ENCODE results near the gene EFHC1.

EFHC1 gene

DNA sequence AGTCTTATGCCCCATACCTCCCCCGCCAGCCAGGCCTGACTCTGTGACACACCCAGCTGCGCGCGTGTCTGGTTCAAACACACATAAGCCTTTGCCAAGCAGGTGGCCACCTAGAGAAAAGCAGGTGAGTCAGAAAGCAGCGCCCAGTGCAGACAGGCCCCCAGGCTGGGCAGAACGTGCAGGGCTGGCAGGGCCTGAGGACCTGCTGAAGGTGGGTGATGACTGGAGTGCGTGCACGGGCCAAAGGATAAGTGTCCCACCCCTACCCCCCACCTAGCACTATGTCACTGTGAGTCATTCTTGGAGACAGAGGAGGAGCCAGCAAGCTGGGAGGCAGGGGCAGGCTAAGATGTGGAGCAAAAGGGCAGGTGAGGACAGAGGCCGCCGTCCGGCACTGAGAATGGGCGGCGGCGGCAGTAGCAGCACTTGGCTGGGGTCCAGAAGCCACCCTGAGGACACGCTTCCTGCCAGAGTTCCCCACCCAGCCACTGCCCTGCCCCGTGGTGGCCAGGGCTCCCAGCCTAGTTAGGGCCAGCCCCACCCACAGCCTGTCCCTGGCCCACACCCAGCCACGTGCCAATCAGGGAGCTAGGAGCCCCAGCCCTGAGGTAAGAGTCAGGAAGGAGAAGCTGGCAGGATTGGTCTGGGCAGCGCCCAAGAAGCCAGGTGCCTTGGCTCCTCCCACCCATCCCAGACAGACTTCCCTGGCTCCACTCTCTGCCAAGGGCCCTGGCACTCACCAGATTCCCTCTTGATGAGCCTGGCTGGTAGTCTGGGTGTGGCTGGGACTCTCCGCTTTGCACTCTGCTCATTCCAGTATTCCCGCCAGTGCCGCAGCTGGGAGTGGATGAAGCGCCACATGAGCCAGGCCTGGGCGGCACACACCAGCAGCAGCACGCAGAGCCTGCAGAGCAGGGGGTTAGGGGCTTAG is 84.0 kb downstream of the EFHC1 start:
- peak; percentile 96 for DNase-seq

DNA sequence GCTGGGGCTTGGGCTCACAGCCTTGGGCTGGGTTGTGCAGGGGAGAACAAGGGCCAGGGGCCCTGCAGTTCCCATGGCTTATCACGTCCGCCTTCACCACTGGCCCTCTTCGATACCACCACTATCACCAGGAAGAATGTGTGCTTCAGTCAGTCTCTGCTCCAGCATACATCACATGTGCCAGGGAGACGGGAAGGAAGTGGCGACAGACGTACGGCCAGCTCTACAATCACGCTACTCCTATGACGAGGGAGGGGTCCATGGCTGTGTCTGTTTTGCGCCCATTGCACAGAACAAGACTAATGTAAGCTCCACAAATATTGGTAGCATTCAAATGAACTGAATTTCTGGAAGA is 84.6 kb downstream of the EFHC1 start:
- no peak for DNase-seq

DNA sequence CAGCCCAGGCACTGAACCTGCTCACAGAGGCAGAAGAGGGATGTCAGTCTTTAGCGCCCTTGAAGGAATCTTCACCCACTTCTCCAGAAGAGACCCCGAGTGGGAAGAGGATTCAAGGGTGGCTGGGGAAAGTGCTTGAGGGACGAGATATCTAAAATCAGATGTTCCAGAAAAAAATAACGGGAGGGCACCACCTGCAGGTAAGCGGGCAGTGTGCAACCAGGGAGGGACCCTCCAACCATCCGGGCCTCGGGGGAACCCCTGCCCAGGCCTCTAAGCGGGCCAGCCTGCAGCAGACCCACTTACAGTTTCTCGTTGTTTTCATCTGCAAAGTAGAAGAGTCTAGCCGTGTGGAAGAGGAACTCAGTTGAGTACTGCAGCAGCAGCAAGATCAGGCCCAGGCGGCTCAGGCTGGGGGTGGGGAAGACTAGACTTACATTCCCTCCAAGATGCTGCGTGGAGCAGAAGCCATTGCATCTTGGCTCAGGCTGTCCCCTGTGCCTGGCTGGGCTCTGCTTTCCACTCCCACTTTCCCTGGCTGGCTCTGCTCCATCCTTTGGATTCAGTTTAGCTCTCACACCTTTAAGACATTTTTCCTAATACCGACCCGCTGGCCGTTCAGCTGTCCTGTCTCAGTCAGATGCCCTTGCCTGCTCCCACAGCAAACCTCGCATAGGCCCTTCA is 85.7 kb downstream of the EFHC1 start:
- DNase-seq: no peak

DNA sequence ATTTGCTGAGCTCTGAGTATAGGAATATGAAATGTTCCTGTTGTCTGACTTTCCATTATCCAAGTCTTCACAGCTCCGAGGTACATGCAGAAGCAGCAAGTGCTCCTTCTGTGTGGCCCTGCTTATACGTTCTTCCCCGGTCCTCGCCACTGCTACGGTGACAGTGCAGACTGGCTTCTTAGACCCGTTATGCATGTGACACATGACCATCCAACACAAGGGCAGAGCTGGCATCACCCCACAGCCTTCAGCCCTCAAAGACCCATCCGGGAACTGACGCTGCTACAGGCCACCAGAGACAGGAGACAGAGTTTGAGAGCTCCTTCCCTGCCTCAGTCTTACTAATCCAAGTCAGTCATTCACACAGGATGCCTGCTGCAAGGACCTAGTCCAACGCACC is 86.3 kb downstream of the EFHC1 start:
- no peak for DNase-seq

DNA sequence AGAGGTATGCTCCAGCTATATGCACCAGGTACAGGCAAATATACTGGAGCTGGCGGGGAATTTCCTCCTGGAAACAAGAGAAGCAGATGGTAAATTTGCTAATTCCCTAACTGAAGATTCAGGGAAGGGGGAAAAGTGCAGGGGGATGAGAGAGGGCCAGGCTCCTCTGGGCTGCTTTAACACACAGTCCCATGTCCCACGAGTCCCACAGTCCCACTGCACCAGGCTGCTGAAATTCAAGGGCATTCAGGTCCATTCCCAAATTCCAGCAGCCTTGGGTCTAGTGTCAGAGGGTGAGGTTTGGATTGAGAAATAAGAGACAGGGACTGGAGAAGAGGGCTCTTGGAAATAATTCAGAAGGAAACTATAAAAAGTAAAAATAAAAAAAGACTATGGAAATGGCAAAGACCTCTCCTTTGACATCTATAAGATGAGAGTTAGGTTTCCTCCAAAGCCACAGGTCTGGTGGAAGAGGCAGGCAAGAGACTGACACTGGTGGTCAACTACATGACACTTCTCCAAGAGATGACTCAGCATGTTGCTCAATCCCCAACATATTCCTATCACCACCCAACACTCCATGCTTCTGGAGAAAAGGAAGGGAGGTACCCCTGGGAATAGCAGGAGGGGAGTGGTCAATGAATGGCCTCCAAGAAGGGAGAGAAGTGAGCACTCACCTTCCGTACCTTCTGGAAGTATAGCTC is 87.6 kb downstream of the EFHC1 start:
- DNase-seq: no peak

DNA sequence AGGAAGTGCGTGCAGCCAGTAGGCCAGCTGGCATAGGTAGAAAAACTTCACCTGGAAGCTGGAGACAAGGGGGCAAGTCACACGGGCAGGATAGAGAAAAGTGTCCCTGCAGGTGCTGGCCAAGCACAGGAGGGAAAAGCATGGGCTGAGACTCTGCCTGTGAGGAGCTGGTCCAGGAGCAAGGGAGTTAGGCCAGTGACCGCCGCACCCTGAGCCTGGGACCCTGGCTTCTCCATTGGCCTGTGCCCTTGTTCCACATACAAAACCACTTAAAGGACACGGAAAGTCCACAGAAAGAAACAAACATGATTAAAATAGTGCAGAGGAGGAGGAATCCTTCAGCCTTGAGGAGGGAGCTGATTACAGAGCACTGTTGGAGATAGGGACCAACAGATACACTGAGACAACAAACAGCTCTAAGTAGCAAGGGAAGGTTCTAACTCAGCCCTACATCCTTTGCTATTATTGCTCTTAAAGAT is 88.2 kb downstream of the EFHC1 start:
- no peak for DNase-seq

DNA sequence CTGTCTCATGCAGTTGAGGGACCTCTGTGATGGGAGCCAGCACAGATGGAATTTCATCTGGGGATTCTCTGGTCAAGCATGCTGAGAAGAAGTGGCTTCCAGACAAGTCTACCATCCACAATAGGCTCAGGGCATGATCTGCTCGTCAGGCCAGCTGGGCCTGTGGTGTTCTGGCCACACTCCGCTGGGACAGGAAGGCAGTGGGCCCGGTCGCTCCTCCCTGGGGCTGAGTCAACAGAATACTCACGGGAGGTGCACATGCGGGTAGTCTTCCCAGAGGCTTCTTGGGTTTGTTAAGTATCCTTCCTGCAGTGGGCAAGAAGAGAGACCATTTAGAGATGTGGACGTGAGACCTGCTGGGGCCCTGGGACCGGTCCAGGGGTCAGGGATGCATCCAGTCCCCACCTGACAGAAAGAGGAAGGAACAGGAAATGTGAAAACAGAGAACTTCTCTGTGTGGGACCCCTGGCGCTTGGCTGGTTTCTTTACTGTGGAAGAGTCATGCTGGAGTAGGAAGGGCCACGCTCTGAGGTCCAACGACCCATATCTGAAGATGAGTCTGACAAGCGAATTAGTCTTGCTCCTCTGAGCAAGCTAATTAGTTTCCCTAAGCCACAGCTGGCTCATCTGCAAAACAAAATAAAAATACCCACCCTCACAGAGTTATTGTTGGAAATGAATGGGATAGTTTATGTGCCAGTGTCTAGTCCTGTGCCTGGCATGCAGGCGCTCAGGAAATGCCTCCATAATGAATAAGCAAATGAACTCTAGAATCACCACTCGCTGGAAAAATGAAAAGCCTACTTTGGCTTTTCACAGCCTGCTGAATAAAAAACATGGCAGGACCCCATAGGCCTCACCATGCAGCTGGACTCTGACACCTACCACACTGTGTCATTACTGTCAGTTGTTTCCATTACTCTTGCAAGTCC is 89.4 kb downstream of the EFHC1 start:
- no peak for DNase-seq

DNA sequence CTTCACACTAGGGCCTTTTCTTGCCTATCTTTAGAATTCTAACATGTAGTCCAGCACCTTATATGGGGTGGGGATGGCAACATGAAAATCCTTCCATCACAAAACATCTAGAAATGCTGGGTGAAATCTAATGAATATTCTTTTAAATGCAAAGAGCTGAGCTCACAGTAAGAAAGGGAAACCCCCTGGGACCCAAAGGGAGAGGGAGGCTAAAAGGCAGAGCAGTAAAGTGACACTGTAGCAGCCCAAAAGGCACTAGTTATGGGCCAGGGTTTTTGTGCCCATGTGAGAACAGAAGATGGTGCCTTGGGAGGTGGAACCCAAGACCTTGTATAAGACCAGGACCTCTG is 90.0 kb downstream of the EFHC1 start:
- DNase-seq: no peak

DNA sequence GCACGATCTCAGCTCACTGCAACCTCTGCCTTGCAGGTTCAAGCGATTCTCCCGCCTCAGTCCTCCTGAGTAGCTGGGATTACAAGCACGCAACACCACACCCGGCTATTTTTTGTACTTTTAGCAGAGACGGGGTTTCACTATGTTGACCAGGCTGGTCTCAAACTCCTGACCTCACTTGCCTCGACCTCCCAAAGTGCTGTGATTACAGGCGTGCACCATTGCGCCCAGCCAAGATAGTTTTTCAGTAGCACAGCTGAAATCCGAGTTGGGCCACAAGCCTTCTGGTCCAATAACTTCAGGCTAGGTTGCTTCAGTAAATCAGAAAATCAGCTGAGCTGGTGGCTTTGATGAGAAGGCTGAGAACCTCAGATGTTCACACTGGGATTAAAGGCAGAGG is 91.0 kb downstream of the EFHC1 start:
- no peak for DNase-seq

DNA sequence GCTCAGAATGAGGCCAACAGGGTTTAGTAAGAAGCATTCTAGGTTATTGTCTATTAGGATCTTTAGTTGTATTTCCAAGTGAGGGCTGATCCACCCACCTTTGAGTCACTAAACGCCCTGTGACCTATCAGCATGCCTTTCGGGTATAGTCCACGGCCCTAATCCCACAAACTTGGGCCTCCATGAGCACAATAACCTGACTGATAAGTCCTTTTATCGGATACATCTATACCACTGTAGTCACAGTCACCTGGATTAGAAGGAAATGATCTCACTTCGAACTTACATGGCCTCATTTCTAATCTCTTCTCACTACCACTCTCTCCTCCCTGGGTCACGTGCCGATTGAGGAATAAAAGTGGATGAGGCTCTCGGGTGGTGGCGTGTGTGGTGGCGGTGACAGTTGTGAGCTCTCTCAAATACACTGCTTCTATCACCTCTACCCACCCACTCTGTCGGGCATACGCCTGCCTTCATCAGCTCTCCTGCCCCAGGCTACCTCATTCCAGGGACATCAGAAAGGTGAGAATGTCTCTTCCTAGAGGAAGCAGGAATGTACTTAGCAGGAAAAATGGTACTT is 91.5 kb downstream of the EFHC1 start:
- no peak for DNase-seq

DNA sequence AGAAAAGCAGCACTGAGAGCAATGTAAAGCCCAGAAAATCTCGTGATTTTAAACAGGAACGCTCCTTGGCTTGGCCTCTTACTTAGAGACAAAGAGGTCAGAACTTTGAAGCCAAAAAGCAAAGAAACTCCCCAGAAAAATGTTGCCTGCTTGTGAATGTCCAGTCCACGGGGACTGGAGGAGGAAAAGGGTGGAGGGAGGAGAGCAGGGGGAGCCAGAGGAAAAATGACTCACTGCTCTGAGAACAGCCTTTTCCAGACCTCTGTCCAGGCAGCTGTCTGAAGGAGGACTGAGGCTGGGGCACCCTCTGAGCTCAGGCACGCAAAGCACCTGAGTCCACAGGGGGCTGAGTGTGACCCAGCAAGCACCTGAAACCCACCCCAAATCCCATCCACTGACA is 92.1 kb downstream of the EFHC1 start:
- DNase-seq: no peak

DNA sequence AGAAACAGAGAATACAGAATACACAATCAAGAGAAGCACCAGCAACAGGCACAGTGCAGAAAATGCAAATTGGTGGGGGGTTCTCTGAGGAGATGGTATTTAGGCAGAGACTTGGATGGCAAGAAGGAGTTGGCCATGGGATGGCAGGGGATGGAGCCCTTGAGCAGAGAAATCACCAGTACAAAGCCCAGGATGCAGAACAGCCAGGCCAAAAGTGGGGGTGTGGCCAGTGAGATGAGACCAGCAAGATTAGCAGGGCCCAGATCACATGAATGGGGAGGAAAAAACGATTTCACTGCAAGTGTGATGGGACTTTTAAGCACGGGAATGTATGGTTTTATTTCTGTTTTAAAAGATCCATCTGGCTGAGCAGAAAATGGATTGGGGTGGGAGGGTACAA is 93.3 kb downstream of the EFHC1 start:
- no peak for DNase-seq

DNA sequence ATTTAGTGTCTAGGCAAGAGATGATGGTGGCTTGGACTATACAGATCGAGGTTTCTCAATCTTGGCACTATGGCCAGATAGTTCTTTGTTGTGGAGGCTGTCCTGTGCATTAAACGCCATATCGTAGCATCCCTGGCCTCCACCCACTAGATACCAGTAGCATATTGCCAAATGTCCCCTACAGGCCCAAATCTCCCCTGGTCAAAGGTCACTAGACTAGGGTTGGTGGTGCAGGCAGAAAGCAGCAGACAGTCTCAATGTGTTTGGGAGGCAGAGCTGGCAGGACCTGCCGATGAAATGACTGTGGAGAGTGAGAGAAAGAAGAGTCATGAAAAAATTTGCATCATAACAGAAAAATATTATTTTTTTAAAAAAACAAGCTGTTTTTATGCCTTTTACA is 93.8 kb downstream of the EFHC1 start:
- no peak for DNase-seq

DNA sequence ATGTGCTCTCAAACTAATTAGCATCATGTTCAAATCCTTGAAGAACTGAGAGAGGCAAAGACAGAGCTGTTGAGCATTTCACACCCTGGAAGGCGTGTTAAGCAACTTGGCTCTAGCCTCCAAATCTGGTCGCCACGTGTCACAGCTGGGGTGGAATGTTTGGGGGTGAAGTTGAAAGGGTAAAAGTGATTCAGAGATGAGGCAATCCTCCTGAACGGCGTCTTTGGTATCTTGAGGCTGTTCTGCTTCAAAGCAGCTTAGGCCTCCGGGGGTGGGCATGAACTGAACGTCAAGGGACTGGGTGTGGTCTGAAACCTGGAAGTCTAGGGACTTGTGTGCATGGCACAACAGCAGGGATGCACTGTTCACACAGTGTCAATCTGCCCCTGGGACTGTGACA is 94.4 kb downstream of the EFHC1 start:
- DNase-seq: no peak

DNA sequence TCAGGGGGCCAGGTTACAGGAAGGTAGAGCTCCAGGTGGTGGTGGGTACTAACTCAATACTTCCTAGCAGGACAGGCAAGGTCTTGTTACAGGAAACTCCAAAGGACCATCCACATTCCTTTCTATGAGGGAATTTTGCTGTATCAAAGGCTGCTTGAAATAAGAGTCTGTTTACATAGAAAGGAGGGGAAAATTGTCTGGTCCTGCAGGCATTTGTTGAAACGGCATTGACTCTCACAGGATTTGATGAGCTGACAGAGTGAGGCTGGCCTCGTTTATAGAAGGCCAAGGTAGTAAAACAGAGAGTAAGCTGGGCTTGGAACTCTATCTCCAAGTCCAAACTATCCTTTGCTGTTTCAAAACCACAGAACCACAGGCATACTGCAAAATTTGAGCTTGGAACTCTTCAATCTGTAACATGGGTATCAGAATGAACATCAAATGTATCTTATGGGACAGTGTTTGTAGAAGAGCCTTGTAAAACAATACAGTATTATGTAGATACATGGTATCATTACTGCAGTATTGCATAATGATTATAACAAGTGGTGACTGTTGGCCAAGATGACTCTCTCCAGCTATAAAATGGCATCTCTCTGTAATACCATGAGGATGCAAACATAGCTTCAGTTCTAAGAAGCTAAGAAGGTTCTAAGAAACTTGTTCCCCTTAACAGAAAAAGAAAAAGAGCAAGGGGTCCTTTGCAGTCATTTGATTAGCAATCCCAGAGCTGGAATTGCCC is 95.2 kb downstream of the EFHC1 start:
- DNase-seq: no peak

DNA sequence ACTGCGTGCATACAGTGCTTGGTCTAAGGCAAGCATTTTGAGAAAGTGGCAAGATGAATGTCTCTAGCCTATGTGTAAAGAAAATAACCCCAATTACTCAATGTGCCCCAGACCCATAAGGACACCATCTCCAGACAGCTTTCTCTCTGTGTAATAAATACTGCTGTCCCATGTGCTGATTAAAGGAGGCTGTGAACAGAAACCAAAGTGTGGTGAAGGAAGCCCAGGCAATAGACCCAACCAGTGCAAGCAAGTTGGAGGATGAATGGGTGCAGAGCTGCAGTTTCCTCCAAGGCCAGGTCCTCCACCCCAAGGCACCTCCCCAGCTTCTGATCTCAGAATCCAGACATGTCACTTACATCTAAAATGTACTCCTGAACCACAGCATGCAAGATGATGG is 96.1 kb downstream of the EFHC1 start:
- no peak for DNase-seq

DNA sequence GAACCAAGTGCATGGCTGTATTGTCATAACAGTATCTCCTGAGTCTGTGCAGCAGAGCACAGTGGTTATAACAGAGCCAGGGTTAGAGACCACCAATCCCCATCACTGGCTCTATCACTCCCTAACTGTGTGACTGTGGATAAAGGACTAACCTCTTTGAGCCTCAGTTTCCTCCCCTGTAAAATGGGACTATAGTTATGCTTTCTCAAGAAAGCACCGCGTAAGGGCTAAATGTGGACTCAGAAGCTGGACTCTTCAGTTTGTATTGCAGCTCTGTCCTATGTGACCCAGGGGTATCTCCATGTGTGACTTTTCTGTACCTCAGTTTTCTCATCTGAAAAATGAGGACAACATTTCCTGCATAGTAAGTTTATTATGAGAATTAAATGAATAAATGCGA is 96.8 kb downstream of the EFHC1 start:
- DNase-seq: no peak

DNA sequence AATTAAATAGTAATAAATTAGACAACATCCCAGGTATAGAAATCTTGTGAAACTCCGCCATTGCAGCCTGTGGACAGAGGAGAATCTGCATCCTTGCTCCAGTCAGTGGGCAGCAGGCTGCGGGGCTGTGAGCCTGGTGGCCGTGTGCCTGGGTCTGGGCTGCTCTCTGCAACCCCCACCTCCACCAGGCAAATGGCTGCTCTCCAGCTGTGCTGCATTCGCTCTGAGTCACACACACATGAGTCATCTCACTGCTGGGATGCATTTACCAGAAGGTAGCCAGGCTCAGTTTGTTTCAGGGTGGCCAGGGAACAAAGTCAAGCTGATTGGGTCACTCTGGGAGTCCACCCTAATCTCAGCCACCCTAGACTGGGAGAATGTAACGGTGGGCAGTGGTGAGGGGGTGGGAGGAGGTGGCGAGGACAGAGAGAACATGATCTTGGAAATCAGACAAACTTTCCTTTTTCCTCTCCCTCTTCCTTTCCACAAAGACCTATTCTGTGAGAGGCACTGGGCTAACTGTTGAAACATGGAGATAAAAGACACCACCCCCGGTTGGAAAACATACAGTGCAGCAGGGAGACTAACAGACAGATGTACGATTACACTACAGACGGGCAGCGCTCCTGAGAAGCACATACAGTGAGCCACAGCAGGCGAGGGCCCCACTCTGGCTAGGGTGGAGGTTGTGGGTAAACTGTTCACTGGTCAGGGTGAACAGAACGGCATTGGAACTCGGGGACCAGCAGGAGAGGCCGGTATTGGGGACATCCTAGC is 97.5 kb downstream of the EFHC1 start:
- DNase-seq: no peak

DNA sequence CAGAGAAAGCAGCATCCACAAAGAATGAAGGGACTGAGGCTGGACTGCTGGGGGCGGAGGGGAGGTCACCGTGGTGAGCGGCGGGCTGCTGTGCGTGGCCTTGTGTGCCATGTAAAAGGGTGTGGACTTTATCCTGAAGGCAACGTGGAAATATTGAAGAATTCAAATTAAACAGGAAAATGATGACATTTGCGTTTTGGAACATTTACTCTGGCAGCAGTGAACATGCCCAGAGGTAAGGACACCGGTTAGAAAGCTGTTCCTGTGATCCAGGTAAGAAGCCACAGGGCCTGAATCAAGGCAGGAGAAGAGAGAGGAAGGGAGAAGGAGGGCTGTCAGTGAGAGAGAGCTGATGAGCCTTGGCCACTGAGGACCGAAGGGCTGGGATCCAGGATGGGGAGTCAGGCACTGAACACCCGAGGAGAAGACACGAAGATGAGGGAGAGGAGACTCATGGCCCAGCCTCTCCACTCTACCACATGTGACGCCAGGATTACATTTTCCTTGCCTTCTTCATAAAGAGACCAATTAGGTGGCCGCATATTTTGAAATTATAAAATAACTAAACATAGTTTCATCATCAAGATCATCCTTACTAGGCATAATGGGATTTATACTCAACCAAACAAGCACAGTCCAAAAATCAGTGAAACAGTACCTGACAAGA is 98.3 kb downstream of the EFHC1 start:
- no peak for DNase-seq

DNA sequence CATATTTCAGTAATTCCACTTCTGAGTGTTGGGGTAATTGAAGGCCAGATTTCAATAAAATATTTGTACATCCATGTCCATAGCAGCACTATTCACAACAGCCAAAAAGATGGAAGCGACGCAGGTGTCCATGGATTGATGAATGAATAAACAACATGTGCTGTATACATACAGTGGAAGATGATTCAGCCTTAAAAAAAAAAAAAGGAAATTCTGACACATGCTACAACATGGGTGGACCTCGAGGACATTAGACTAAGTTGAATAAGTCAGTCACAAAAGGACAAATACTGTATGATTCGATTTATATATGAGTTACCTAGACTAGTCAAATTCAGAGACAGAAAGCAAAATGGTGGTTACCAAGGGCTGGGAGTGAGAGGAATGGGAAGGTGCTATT is 99.5 kb downstream of the EFHC1 start:
- no peak for DNase-seq
